Measurements from ENCODE around the gene TAS2R41. TPM values are rescaled to one million over a fixed set of nuclear protein-coding genes. Genes with fewer than 3 reads are reported as not detected.

The TAS2R41 gene
- polyA plus RNA-seq, 3 donors, result 0.19 TPM; not detected in 2

DNA sequence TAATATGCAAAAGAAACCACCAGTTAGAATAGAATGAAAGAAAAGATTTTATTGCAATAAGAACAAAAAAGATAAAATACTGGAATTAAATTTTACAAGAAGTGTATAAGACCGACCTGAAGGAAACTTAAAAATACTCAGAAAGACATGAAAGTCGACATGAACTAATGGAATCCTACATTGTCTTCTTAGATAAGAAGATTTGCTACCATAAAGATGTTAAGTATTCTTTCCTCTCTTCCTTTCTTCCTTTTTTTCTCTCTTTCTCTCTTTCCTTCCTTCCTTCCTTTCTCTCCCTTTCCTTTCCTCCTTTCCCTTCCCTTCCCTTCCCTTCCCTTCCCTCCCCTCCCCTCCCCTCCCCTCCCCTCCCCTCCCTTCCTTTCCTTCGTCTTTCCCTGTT is 27.9 kb upstream of the TAS2R41 start:
- Histone ChIP-seq H2AFZ (ENCODE audit: insufficient read depth, low read depth, low read length, poor library complexity, severe bottlenecking) (no peak overlapping the region), H4K20me1 (ENCODE audit: insufficient read depth, low read length) (no peaks in the 10 kb centered on the region), H3K79me2 (ENCODE audit: insufficient read depth, low read length) (no peaks in the 10 kb centered on the region), H3K4me3 (replicated peaks in 1 of 3; ENCODE audit: low read depth in 2 of 3, low read length in 3 of 3) (no peak overlapping the region), H3K27ac (ENCODE audit: low read depth in 1 of 2, low read length in 2 of 2) (no peak overlapping the region), H3K4me2 (replicated peaks; ENCODE audit: extremely low read depth, low read length, poor library complexity, severe bottlenecking) (no peak overlapping the region), H3K4me1 (ENCODE audit: control insufficient read depth in 1 of 2, insufficient read depth in 2 of 2, low read length in 2 of 2) (no peaks in the 10 kb centered on the region), H3K27me3 (ENCODE audit: control insufficient read depth in 2 of 2, insufficient read depth in 2 of 2, low read length in 2 of 2) (no peaks in the 10 kb centered on the region), H3K36me3 (replicated peaks in 1 of 2; ENCODE audit: control insufficient read depth in 1 of 2, insufficient read depth in 2 of 2, low read length in 2 of 2) (peaks cover 0 to 8% of the 10 kb centered on the region in 2 donors), H3K9ac (ENCODE audit: insufficient read depth, low read length, poor library complexity, severe bottlenecking) (no peak overlapping the region), H3K9me3 (replicated peaks in 1 of 2; ENCODE audit: control insufficient read depth in 1 of 2, insufficient read depth in 1 of 2, low read length in 2 of 2) (no peaks in the 10 kb centered on the region)
- no CpG with 5 or more reads among the region's 3 CpGs for WGBS (ENCODE audit: insufficient coverage)
- peaks cover 0 to 2% (median 0%) of the 10 kb centered on the region in 3 donors for H3K27me3 Mint-ChIP-seq (ENCODE audit: low read depth in 3 of 3)
- H3K36me3 Mint-ChIP-seq, result peaks cover 7 to 10% of the 10 kb centered on the region in 2 donors
- intact Hi-C loops (cut with micrococcal nuclease), result no loop called here
- no peaks in the 10 kb centered on the region for H3K9me3 Mint-ChIP-seq
- TF ChIP-seq, protein P1, sequence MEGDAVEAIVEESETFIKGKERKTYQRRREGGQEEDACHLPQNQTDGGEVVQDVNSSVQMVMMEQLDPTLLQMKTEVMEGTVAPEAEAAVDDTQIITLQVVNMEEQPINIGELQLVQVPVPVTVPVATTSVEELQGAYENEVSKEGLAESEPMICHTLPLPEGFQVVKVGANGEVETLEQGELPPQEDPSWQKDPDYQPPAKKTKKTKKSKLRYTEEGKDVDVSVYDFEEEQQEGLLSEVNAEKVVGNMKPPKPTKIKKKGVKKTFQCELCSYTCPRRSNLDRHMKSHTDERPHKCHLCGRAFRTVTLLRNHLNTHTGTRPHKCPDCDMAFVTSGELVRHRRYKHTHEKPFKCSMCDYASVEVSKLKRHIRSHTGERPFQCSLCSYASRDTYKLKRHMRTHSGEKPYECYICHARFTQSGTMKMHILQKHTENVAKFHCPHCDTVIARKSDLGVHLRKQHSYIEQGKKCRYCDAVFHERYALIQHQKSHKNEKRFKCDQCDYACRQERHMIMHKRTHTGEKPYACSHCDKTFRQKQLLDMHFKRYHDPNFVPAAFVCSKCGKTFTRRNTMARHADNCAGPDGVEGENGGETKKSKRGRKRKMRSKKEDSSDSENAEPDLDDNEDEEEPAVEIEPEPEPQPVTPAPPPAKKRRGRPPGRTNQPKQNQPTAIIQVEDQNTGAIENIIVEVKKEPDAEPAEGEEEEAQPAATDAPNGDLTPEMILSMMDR (IDR thresholded peaks at IDR 0.05), result no peak
- no peak for DNase-seq
- H3K4me1 Mint-ChIP-seq, result peaks cover 2% of the 10 kb centered on the region
- no peak overlapping the region for H3K4me3 Mint-ChIP-seq
- no peak overlapping the region for H3K27ac Mint-ChIP-seq

DNA sequence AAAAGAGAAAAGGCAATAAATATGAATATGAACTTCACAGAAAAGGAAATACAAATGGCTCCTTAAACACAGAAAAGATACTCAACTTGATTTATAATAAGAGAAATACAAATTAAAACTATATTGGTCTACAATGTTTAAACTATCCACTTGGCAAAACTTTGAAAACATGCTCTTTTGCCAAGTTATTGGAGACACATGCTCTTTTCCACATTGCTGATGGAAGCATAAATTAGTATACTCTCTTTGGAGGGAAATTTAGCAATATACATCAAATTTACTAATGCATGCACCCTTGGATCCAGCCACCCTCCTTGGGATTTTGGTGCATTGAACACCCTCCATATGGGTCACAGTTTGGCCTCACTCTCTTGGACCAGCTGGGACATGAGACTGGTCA is 26.6 kb upstream of the TAS2R41 start:
- H3K9ac ChIP-seq (ENCODE audit: insufficient read depth, low read length, poor library complexity, severe bottlenecking), result no peak overlapping the region
- H3K4me2 ChIP-seq (replicated peaks; ENCODE audit: extremely low read depth, low read length, poor library complexity, severe bottlenecking), result no peak overlapping the region
- H4K20me1 ChIP-seq (ENCODE audit: insufficient read depth, low read length), result no peaks in the 10 kb centered on the region
- DNase-seq, result no peak
- Mint-ChIP-seq H3K4me1 (peaks cover 5% of the 10 kb centered on the region), H3K27ac (no peak overlapping the region), H3K4me3 (no peak overlapping the region), H3K36me3 (peaks cover 7 to 10% of the 10 kb centered on the region in 2 donors), H3K9me3 (peaks cover 0 to 2% (median 0%) of the 10 kb centered on the region in 7 donors), H3K27me3 (ENCODE audit: low read depth in 3 of 3) (peaks cover 0 to 2% (median 0%) of the 10 kb centered on the region in 3 donors)
- no peaks in the 10 kb centered on the region for H3K27me3 ChIP-seq (ENCODE audit: control insufficient read depth in 2 of 2, insufficient read depth in 2 of 2, low read length in 2 of 2)
- H3K4me1 ChIP-seq (ENCODE audit: control insufficient read depth in 1 of 2, insufficient read depth in 2 of 2, low read length in 2 of 2), result no peaks in the 10 kb centered on the region
- intact Hi-C loops (cut with micrococcal nuclease), result no loop called here
- H3K9me3 ChIP-seq (replicated peaks in 1 of 2; ENCODE audit: control insufficient read depth in 1 of 2, insufficient read depth in 1 of 2, low read length in 2 of 2), result no peaks in the 10 kb centered on the region
- no peaks in the 10 kb centered on the region for H3K79me2 ChIP-seq (ENCODE audit: insufficient read depth, low read length)
- H3K27ac ChIP-seq (ENCODE audit: low read depth in 1 of 2, low read length in 2 of 2), result no peak overlapping the region
- H2AFZ ChIP-seq (ENCODE audit: insufficient read depth, low read depth, low read length, poor library complexity, severe bottlenecking), result no peak overlapping the region
- peaks cover 0 to 6% of the 10 kb centered on the region in 2 donors for H3K36me3 ChIP-seq (replicated peaks in 1 of 2; ENCODE audit: control insufficient read depth in 1 of 2, insufficient read depth in 2 of 2, low read length in 2 of 2)
- TF ChIP-seq, protein P1 (IDR thresholded peaks at IDR 0.05), result no peak
- no peak overlapping the region for H3K4me3 ChIP-seq (replicated peaks in 1 of 3; ENCODE audit: low read depth in 2 of 3, low read length in 3 of 3)
